SK-N-SH (cell line): ENCODE results near the gene SMARCA1. TPM values are rescaled to one million over a fixed set of nuclear protein-coding genes. Genes with fewer than 3 reads are reported as not detected.

ENCODE experiments used
- CTCF ChIA-PET: fragments of 300-600, 350-600 bp; formaldehyde crosslinking; extraction: SDS; loops from one replicate; lab custom pipeline; 2021; lab: Yijun Ruan, JAX
- POLR2A ChIA-PET: fragments of 350-600 bp; sonication (Branson Sonifier 250); formaldehyde crosslinking; extraction: SDS; loops from one replicate; lab custom pipeline; 2020; ENCODE audit warnings: antibody characterized with exemption, inconsistent platforms; lab: Yijun Ruan, JAX
- DNase-seq: peaks from one replicate; pipeline ENCODE4 v3.0.0; 2012
- H2AFZ ChIP-seq: fragments of 200-600 bp; sonication (generic); 2 replicates; pipeline ENCODE4 v1.8.1; 2016; ENCODE audit warnings: antibody characterized with exemption, mild to moderate bottlenecking, low read depth
- H3F3A ChIP-seq: fragments of 200-600 bp; sonication (generic); replicated peaks from 2 replicates; pipeline ENCODE3; 2016; ENCODE audit warnings: antibody characterized with exemption, mild to moderate bottlenecking; ENCODE audit not compliant: insufficient read depth
- H3K27ac ChIP-seq, 2 experiments: fragments of 200-500 bp in 1 of 2; fragments of 200-600 bp in 1 of 2; sonication (Bioruptor generic) in 1 of 2; sonication (generic), shearing (Covaris generic) in 1 of 2; 2 replicates each; pipeline versions ENCODE4 v1.5.1 to v1.6.1; 2014 to 2016; ENCODE audit warnings: low read depth in 2 of 2, inconsistent platforms in 1 of 2, low read length in 1 of 2, mild to moderate bottlenecking in 1 of 2, mixed read lengths in 1 of 2
- H3K27me3 ChIP-seq: fragments of 200-600 bp; sonication (generic), shearing (Covaris generic); 2 replicates; pipeline ENCODE4 v1.6.1; 2016; ENCODE audit warnings: mixed run types; ENCODE audit not compliant: insufficient read depth
- H3K36me3 ChIP-seq, 2 experiments: fragments of 200-500 bp in 1 of 2; fragments of 200-600 bp in 1 of 2; sonication (Bioruptor generic) in 1 of 2; sonication (generic) in 1 of 2; replicated peaks in 1 of 2; 2 replicates each; pipeline versions ENCODE3 to v1.5.1; 2014 to 2016; ENCODE audit warnings: low read length in 1 of 2, mild to moderate bottlenecking in 1 of 2; ENCODE audit not compliant: insufficient read depth in 2 of 2, control insufficient read depth in 1 of 2
- H3K4me1 ChIP-seq, 2 experiments: fragments of 200-500 bp in 1 of 2; fragments of 200-600 bp in 1 of 2; sonication (Bioruptor generic) in 1 of 2; sonication (generic), shearing (Covaris generic) in 1 of 2; 2 replicates each; pipeline versions ENCODE4 v1.5.1 to v1.6.1; 2014 to 2016; ENCODE audit warnings: low read depth in 1 of 2, low read length in 1 of 2, mixed run types in 1 of 2; ENCODE audit not compliant: insufficient read depth in 2 of 2, control insufficient read depth in 1 of 2
- H3K4me2 ChIP-seq: fragments of 200-600 bp; sonication (generic), shearing (Covaris generic); 2 replicates; pipeline ENCODE4 v1.6.1; 2017; ENCODE audit warnings: mixed run types
- H3K4me3 ChIP-seq, 2 experiments: fragments of 200-500 bp in 1 of 2; fragments of 200-600 bp in 1 of 2; sonication (Bioruptor generic) in 1 of 2; sonication (generic), shearing (Covaris generic) in 1 of 2; 2 replicates each; pipeline versions ENCODE4 v1.5.1 to v1.8.1; 2014 to 2016; ENCODE audit warnings: low read depth in 2 of 2, inconsistent platforms in 1 of 2, low read length in 1 of 2, mild to moderate bottlenecking in 1 of 2, mixed read lengths in 1 of 2, moderate library complexity in 1 of 2
- H3K79me2 ChIP-seq: fragments of 200-600 bp; sonication (generic); 2 replicates; pipeline ENCODE4 v1.8.1; 2017; ENCODE audit warnings: mild to moderate bottlenecking; ENCODE audit not compliant: insufficient read depth
- H3K9ac ChIP-seq: fragments of 200-600 bp; sonication (generic); 2 replicates; pipeline ENCODE4 v1.6.1; 2017; ENCODE audit warnings: mixed run types
- H3K9me2 ChIP-seq: fragments of 200-600 bp; sonication (generic); 2 replicates; pipeline ENCODE4 v1.6.1; 2017; ENCODE audit warnings: mixed run types
- H3K9me3 ChIP-seq: fragments of 200-600 bp; sonication (generic); 2 replicates; pipeline ENCODE4 v1.6.1; 2017; ENCODE audit warnings: mixed run types, mild to moderate bottlenecking, moderate library complexity
- H4K20me1 ChIP-seq: fragments of 200-600 bp; sonication (generic); 2 replicates; pipeline ENCODE4 v1.6.1; 2017; ENCODE audit warnings: mild to moderate bottlenecking, mixed run types; ENCODE audit not compliant: insufficient read depth
- CTCF ChIP-seq: fragments of 200-600 bp; sonication (generic); IDR thresholded peaks from 2 replicates; pipeline ENCODE4 v1.6.1; 2017; ENCODE audit warnings: antibody characterized with exemption, mild to moderate bottlenecking, moderate library complexity
- PBX3 ChIP-seq: IDR thresholded peaks from 2 replicates; pipeline ENCODE4; 2012
- RXRA ChIP-seq: IDR thresholded peaks from 2 replicates; pipeline ENCODE4 v1.4.0; 2012; ENCODE audit warnings: low read depth, mild to moderate bottlenecking, borderline replicate concordance
- SIN3A ChIP-seq: IDR thresholded peaks from 2 replicates; pipeline ENCODE4 v1.6.1; 2012; ENCODE audit warnings: low read depth, mild to moderate bottlenecking, low read length, moderate library complexity, borderline replicate concordance
- SMC3 ChIP-seq: IDR thresholded peaks from 2 replicates; pipeline ENCODE4 v1.6.1; 2012; ENCODE audit warnings: low read depth, low read length, improper control_type of control experiment
- TCF12 ChIP-seq: IDR thresholded peaks from 2 replicates; pipeline ENCODE4 v1.4.0; 2012
- YY1 ChIP-seq: IDR thresholded peaks from 2 replicates; pipeline ENCODE4 v1.4.0; 2012; ENCODE audit warnings: low read depth, mild to moderate bottlenecking
- WGBS: methylation state at CpG from one replicate; pipeline ENCODE4 v1.1.6; 2017; ENCODE audit warnings: low lambda C conversion rate; 5-methylcytosine and 5-hydroxymethylcytosine counted together
- polyA plus RNA-seq, 3 experiments: library from polyadenylated mRNA; depleted of rRNA; stranded (reverse); fragments of >200 nt; gene quantifications; 2 replicates each; pipeline ENCODE4 v1.2.3, GENCODE V29; 2012

SMARCA1 gene
- polyA plus RNA-seq, 1 of the 3 experiments (the other 2 are of a cell fraction): 17.1 TPM

- ChIA-PET POLR2A (no interaction called here), CTCF (no interaction called here)
- H3K27ac ChIP-seq: no peak overlapping the region
- H3K9ac ChIP-seq: no peak overlapping the region
- no peak overlapping the region for H2AFZ ChIP-seq
- H3K4me2 ChIP-seq: no peak overlapping the region
- 62% methylated on average over 2 of the region's 2 CpGs for WGBS
- no peaks in the 10 kb centered on the region for H3K9me2 ChIP-seq
- H4K20me1 ChIP-seq: no peaks in the 10 kb centered on the region
- H3K36me3 ChIP-seq: peaks cover 11 to 16% of the 10 kb centered on the region in 2 experiments
- H3K27me3 ChIP-seq: no peaks in the 10 kb centered on the region
- no peaks in the 10 kb centered on the region for H3K79me2 ChIP-seq
- H3K4me1 ChIP-seq: no peaks in the 10 kb centered on the region
- no peaks in the 10 kb centered on the region for H3F3A ChIP-seq
- no peaks in the 10 kb centered on the region for H3K9me3 ChIP-seq
- peak; percentile 30; the same call in 1 of the 2 replicates for TF ChIP-seq CTCF
- TF ChIP-seq SIN3A: no peak
- DNase-seq: no peak
- H3K4me3 ChIP-seq: no peak overlapping the region
These were observed 74.1 kb downstream of the SMARCA1 start for GRCh38 chrX:129449148-129449547.

GRCh38 chrX:129445436-129445835 is 77.9 kb downstream of the SMARCA1 start:
- ChIA-PET CTCF (no interaction called here), POLR2A (no interaction called here)
- H3K27me3 ChIP-seq: no peaks in the 10 kb centered on the region
- H2AFZ ChIP-seq: no peak overlapping the region
- H3F3A ChIP-seq: no peaks in the 10 kb centered on the region
- H4K20me1 ChIP-seq: no peaks in the 10 kb centered on the region
- no peaks in the 10 kb centered on the region for H3K9me2 ChIP-seq
- H3K4me1 ChIP-seq: no peaks in the 10 kb centered on the region
- no peaks in the 10 kb centered on the region for H3K79me2 ChIP-seq
- H3K9me3 ChIP-seq: no peaks in the 10 kb centered on the region
- TF ChIP-seq TCF12: no peak
- TF ChIP-seq, all 33 proteins: peak for 0
- no peak for DNase-seq
- no peak overlapping the region for H3K9ac ChIP-seq
- no peak overlapping the region for H3K4me2 ChIP-seq
- peaks cover 12 to 13% of the 10 kb centered on the region in 2 experiments for H3K36me3 ChIP-seq
- H3K27ac ChIP-seq: no peak overlapping the region
- no peak overlapping the region for H3K4me3 ChIP-seq

GRCh38 chrX:129433945-129434344 is 89.3 kb downstream of the SMARCA1 start:
- H3K4me2 ChIP-seq: no peak overlapping the region
- TF ChIP-seq YY1 (no peak), SMC3 (no peak), PBX3 (no peak), RXRA (no peak)
- H4K20me1 ChIP-seq: no peaks in the 10 kb centered on the region
- no peak overlapping the region for H3K9ac ChIP-seq
- DNase-seq: no peak
- no peaks in the 10 kb centered on the region for H3K9me3 ChIP-seq
- no peaks in the 10 kb centered on the region for H3K4me1 ChIP-seq
- ChIA-PET CTCF (no interaction called here), POLR2A (no interaction called here)
- peaks cover 2 to 8% of the 10 kb centered on the region in 2 experiments for H3K36me3 ChIP-seq
- no peak overlapping the region for H3K27ac ChIP-seq
- H3F3A ChIP-seq: peaks cover 4% of the 10 kb centered on the region
- no peak overlapping the region for H2AFZ ChIP-seq
- no peaks in the 10 kb centered on the region for H3K79me2 ChIP-seq
- H3K9me2 ChIP-seq: no peaks in the 10 kb centered on the region
- no peak overlapping the region for H3K4me3 ChIP-seq
- no peaks in the 10 kb centered on the region for H3K27me3 ChIP-seq
- WGBS: 56% methylated on average over 3 of the region's 3 CpGs
